Measurements from ENCODE around the gene RHOG.

GRCh38 chr11:3820971-3821370 lies 19.8 kb downstream of the RHOG start:
- TF ChIP-seq CTCF (IDR thresholded peaks at IDR 0.05; ENCODE audit: low read length) (no peak), EZH2 (optimal IDR thresholded peaks at IDR 0.05; ENCODE audit: low read depth, low read length) (no peak)

All from MM.1S (cell line).